Prostate gland (tissue), 2 donors: ENCODE data around the gene RSBN1L.

ENCODE experiments used
- CTCF ChIP-seq, 4 experiments: fragments of 200-600 bp in 2 of 4; fragments of 450-650 bp in 2 of 4; sonication (generic) in 2 of 4; IDR thresholded peaks; 1 replicate in 3 of 4; 2 replicates in 1 of 4; pipeline ENCODE4 v1.5.1; 2016 to 2019; ENCODE audit warnings: antibody characterized with exemption in 4 of 4, mild to moderate bottlenecking in 2 of 4, moderate library complexity in 2 of 4
- POLR2A ChIP-seq: fragments of 450-650 bp; IDR thresholded peaks from one replicate; pipeline ENCODE4 v1.6.1; 2016; ENCODE audit warnings: antibody characterized with exemption, mild to moderate bottlenecking

DNA sequence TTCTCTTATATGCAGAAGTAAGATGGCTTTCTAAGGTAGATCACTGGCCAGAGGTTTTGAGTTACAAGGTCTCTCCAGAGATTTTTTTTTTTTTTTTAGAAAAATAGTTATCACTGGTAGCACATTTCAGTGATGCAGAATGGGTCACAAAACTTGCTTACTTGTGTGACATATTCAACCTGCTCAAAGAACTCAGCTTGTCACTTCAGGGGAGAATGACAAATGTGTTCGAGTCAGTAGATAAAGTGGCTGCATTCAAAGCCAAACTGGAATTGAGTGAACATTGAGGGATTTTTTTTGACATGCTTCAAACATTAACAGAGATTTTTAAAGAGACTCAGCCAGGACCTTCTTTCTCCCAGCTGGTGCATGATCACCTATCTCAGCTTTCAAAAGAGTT, 135.7 kb downstream of the RSBN1L start:
- no peak for TF ChIP-seq POLR2A
- TF ChIP-seq CTCF (IDR thresholded peaks at IDR 0.05), result no peak
